Endodermal cell (in vitro differentiated cells): ENCODE data around the gene SLC22A16. TPM values are rescaled to one million over a fixed set of nuclear protein-coding genes. Genes with fewer than 3 reads are reported as not detected.
"Not testable (repeated sequence)": the region's sequence is repeated elsewhere in the genome, so short reads cannot be mapped to it uniquely, and the experiment has no call there.

ENCODE experiments used
- DNase-seq: peaks from one replicate; pipeline ENCODE4 v3.0.0-alpha.2; 2017
- H3K27ac ChIP-seq: 2 replicates; pipeline ENCODE4 v1.5.1; 2013; ENCODE audit warnings: mild to moderate bottlenecking, low read depth, low read length, moderate library complexity
- H3K27me3 ChIP-seq: 2 replicates; pipeline ENCODE4 v1.6.1; 2013; ENCODE audit warnings: mild to moderate bottlenecking, low read length, moderate library complexity; ENCODE audit not compliant: insufficient read depth, control insufficient read depth, poor library complexity, severe bottlenecking
- H3K36me3 ChIP-seq: 2 replicates; pipeline ENCODE4 v1.7.0; 2013; ENCODE audit warnings: mild to moderate bottlenecking, low read length, moderate library complexity; ENCODE audit not compliant: control insufficient read depth, insufficient read depth
- H3K4me1 ChIP-seq: one replicate; pipeline ENCODE4 v1.7.0; 2013; ENCODE audit warnings: low read length; ENCODE audit not compliant: control insufficient read depth, insufficient read depth
- H3K4me3 ChIP-seq: 2 replicates; pipeline ENCODE4 v1.5.1; 2013; ENCODE audit warnings: mild to moderate bottlenecking, low read length, moderate library complexity
- H3K9ac ChIP-seq: 2 replicates; pipeline ENCODE4 v1.6.1; 2013; ENCODE audit warnings: mild to moderate bottlenecking, low read length, moderate library complexity; ENCODE audit not compliant: poor library complexity, severe bottlenecking; ENCODE audit errors: extremely low read depth
- H3K9me3 ChIP-seq: 2 replicates; pipeline ENCODE4 v1.6.1; 2013; ENCODE audit warnings: mild to moderate bottlenecking, low read length, moderate library complexity; ENCODE audit not compliant: control insufficient read depth
- H3K27ac Mint-ChIP-seq: 2 replicates; pipeline ENCODE4 v1.8.0; 2020; ENCODE audit warnings: mixed read lengths
- H3K27me3 Mint-ChIP-seq: 2 replicates; pipeline ENCODE4 v1.8.0; 2021; ENCODE audit warnings: mild to moderate bottlenecking, mixed read lengths; ENCODE audit not compliant: insufficient read depth
- H3K36me3 Mint-ChIP-seq: 2 replicates; pipeline ENCODE4 v1.8.0; 2020; ENCODE audit warnings: low read depth, mixed read lengths
- H3K4me1 Mint-ChIP-seq: 2 replicates; pipeline ENCODE4 v1.8.0; 2020; ENCODE audit warnings: mixed read lengths
- H3K4me3 Mint-ChIP-seq: 2 replicates; pipeline ENCODE4 v1.8.0; 2020; ENCODE audit warnings: mild to moderate bottlenecking, moderate library complexity, mixed read lengths
- H3K9me3 Mint-ChIP-seq: 2 replicates; pipeline ENCODE4 v1.8.0; 2020; ENCODE audit warnings: mild to moderate bottlenecking, mixed read lengths
- CTCF ChIP-seq: fragments of 200-600 bp; sonication (generic); conservative IDR thresholded peaks from 2 replicates; pipeline ENCODE4 v1.5.0; 2021; ENCODE audit warnings: antibody characterized with exemption, mild to moderate bottlenecking
- WGBS, 2 experiments: methylation state at CpG; one replicate each; pipeline versions ENCODE4 v1.1.5 to v1.1.7; 2013; ENCODE audit warnings: missing lambda C conversion rate in 2 of 2, mixed read lengths in 1 of 2; ENCODE audit not compliant: insufficient coverage in 1 of 2, insufficient read length in 1 of 2; 5-methylcytosine and 5-hydroxymethylcytosine counted together
- total RNA-seq, 2 donors: library from RNA; stranded (reverse); fragmentation: NEBNext Ultra II Directional in 1 of 2; extraction: Animal tissue kit (Norgen Biotek cat#: 25700) in 1 of 2; gene quantifications; 2 replicates in 1 of 2; 3 replicates in 1 of 2; pipeline ENCODE4 v1.2.1, GENCODE V29; 2021

The SLC22A16 gene
- total RNA-seq, 2 donors from 2014 or later = not detected

- TF ChIP-seq CTCF = no peak
- Mint-ChIP-seq H3K36me3 (peaks cover 2% of the 10 kb centered on the region), H3K27ac (peak overlapping the region; percentile 90), H3K9me3 (peaks cover 3% of the 10 kb centered on the region), H3K4me3 (no peak overlapping the region), H3K27me3 (peaks cover 1% of the 10 kb centered on the region), H3K4me1 (peaks cover 19% of the 10 kb centered on the region)
- no peaks in the 10 kb centered on the region for H3K27me3 ChIP-seq
- WGBS, 2 experiments = 97% methylated on average over 3 of the region's 3 CpGs; no CpG with 5 or more reads in 1 of the 2 experiments
- H3K9me3 ChIP-seq = peaks cover 9% of the 10 kb centered on the region
- H3K9ac ChIP-seq = no peak overlapping the region
- H3K36me3 ChIP-seq = no peaks in the 10 kb centered on the region
- no peak for DNase-seq
- peaks cover 8% of the 10 kb centered on the region for H3K4me1 ChIP-seq
- no peak overlapping the region for H3K27ac ChIP-seq
- H3K4me3 ChIP-seq = no peak overlapping the region
These were observed 14.9 kb upstream of the SLC22A16 start for GRCh38 chr6:110491299-110491643.

- Histone ChIP-seq H3K27me3 (no peaks in the 10 kb centered on the region), H3K27ac (no peak overlapping the region), H3K9me3 (peaks cover 9% of the 10 kb centered on the region), H3K4me1 (peaks cover 8% of the 10 kb centered on the region), H3K36me3 (no peaks in the 10 kb centered on the region), H3K4me3 (no peak overlapping the region), H3K9ac (no peak overlapping the region)
- Mint-ChIP-seq H3K4me3 (no peak overlapping the region), H3K9me3 (peaks cover 3% of the 10 kb centered on the region), H3K4me1 (peaks cover 16% of the 10 kb centered on the region), H3K27me3 (peaks cover 2% of the 10 kb centered on the region), H3K27ac (no peak overlapping the region), H3K36me3 (peaks cover 2% of the 10 kb centered on the region)
- WGBS, 2 experiments = 79 to 94% methylated on average over 3 of the region's 3 CpGs
- peak; percentile 5 for DNase-seq
- TF ChIP-seq CTCF = no peak
These were observed 13.7 kb upstream of the SLC22A16 start for GRCh38 chr6:110490110-110490509.

- no peak overlapping the region for H3K27ac ChIP-seq
- H3K9me3 ChIP-seq = peaks cover 9% of the 10 kb centered on the region
- Mint-ChIP-seq H3K9me3 (peaks cover 3% of the 10 kb centered on the region), H3K4me3 (no peak overlapping the region), H3K36me3 (peaks cover 2% of the 10 kb centered on the region), H3K27ac (no peak overlapping the region), H3K27me3 (peaks cover 2% of the 10 kb centered on the region), H3K4me1 (peaks cover 16% of the 10 kb centered on the region)
- no peak overlapping the region for H3K4me3 ChIP-seq
- no peaks in the 10 kb centered on the region for H3K27me3 ChIP-seq
- peak; percentile 10 for DNase-seq
- peaks cover 8% of the 10 kb centered on the region for H3K4me1 ChIP-seq
- WGBS, 2 experiments = 94 to 95% methylated on average over 5 to 6 of the region's 6 CpGs
- no peak overlapping the region for H3K9ac ChIP-seq
- H3K36me3 ChIP-seq = no peaks in the 10 kb centered on the region
- no peak for TF ChIP-seq CTCF
These were observed 12.3 kb upstream of the SLC22A16 start for GRCh38 chr6:110488606-110489190.

- not testable (repeated sequence) for H3K27me3 Mint-ChIP-seq, H3K27ac Mint-ChIP-seq, H3K36me3 ChIP-seq, H3K9me3 Mint-ChIP-seq, H3K4me3 Mint-ChIP-seq, H3K4me1 ChIP-seq, H3K9ac ChIP-seq, H3K27ac ChIP-seq, H3K27me3 ChIP-seq, H3K36me3 Mint-ChIP-seq, H3K4me3 ChIP-seq, H3K9me3 ChIP-seq
- peak; percentile 19 for DNase-seq
- peaks cover 16% of the 10 kb centered on the region for H3K4me1 Mint-ChIP-seq
- 90 to 100% methylated on average over 2 to 3 of the region's 3 CpGs for whole genome bisulfite sequencing, 2 experiments
These were observed 11.6 kb upstream of the SLC22A16 start for GRCh38 chr6:110487968-110488381.
